Nephron (organoid): ENCODE results near the gene CEP170B.

Experiments
- H3K27ac Mint-ChIP-seq, 3 experiments: 2 replicates each; pipeline ENCODE4 v1.8.0; 2020; ENCODE audit warnings: mixed read lengths in 3 of 3, mild to moderate bottlenecking in 2 of 3, moderate library complexity in 1 of 3
- H3K27me3 Mint-ChIP-seq: 2 replicates; pipeline ENCODE4 v1.8.0; 2021; ENCODE audit warnings: low read depth, mild to moderate bottlenecking, moderate library complexity, mixed read lengths
- H3K36me3 Mint-ChIP-seq: 2 replicates; pipeline ENCODE4 v1.8.0; 2020; ENCODE audit warnings: low read depth, mixed read lengths
- H3K4me1 Mint-ChIP-seq: 2 replicates; pipeline ENCODE4 v1.8.0; 2020; ENCODE audit warnings: mixed read lengths
- H3K4me3 Mint-ChIP-seq, 3 experiments: 2 replicates each; pipeline ENCODE4 v1.8.0; 2020; ENCODE audit warnings: mild to moderate bottlenecking in 3 of 3, mixed read lengths in 3 of 3, moderate library complexity in 2 of 3
- H3K9me3 Mint-ChIP-seq: 2 replicates; pipeline ENCODE4 v1.8.0; 2020; ENCODE audit warnings: mixed read lengths
- TF ChIP-seq, protein P1 (sequence below), 3 experiments: fragments of 200-600 bp; sonication (generic); IDR thresholded peaks; one replicate each; pipeline ENCODE4 v1.5.0; 2021; ENCODE audit warnings: antibody characterized with exemption in 3 of 3; ENCODE audit not compliant: unreplicated experiment in 3 of 3

Gene CEP170B

DNA sequence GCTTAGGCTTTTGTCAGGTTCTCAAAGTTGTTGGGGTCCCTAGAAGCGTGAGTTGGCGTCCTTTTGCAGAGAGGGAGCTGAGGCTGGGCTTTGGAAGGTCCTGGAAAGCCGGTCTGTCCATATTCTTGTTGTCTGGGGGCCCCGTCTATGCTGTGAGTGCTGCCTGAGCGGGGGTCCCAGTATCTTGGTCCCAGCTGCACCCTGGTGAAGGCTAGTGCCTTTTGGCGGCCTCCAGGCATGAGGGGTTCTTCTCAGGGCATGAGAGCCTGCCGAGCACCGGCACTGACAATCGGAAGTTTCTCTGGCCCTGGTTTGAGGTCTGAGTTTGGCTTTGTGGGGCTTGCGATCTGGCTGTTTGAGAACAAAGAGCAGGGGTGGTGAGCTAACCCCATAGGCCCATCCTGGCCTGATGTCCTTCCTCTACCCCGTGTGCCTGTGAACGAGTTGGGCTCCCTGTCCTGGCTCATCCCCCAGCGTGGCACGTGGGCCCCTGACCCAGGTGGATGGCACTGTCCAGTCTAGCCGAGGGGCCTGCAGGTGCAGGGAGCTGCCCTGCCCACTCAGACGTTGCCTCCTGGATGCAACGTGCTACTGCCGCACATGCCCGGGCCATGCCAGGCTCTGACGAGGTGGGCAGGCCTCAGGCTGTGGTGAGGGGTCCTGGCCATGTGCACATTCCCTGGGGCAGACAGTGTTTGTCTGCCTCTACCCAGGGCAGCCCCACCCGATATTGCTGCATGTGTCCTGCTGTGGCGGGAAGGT is 3.9 kb downstream of the CEP170B start:
- H3K27me3 Mint-ChIP-seq, result peaks cover 37% of the 10 kb centered on the region
- H3K4me1 Mint-ChIP-seq, result peaks cover 23% of the 10 kb centered on the region
- no peak overlapping the region for H3K27ac Mint-ChIP-seq
- TF ChIP-seq, protein P1, sequence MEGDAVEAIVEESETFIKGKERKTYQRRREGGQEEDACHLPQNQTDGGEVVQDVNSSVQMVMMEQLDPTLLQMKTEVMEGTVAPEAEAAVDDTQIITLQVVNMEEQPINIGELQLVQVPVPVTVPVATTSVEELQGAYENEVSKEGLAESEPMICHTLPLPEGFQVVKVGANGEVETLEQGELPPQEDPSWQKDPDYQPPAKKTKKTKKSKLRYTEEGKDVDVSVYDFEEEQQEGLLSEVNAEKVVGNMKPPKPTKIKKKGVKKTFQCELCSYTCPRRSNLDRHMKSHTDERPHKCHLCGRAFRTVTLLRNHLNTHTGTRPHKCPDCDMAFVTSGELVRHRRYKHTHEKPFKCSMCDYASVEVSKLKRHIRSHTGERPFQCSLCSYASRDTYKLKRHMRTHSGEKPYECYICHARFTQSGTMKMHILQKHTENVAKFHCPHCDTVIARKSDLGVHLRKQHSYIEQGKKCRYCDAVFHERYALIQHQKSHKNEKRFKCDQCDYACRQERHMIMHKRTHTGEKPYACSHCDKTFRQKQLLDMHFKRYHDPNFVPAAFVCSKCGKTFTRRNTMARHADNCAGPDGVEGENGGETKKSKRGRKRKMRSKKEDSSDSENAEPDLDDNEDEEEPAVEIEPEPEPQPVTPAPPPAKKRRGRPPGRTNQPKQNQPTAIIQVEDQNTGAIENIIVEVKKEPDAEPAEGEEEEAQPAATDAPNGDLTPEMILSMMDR (IDR thresholded peaks at IDR 0.05; ENCODE audit: unreplicated experiment in 3 of 3), result no peak
- no peaks in the 10 kb centered on the region for H3K9me3 Mint-ChIP-seq
- no peak overlapping the region for H3K4me3 Mint-ChIP-seq
- H3K36me3 Mint-ChIP-seq, result no peaks in the 10 kb centered on the region

DNA sequence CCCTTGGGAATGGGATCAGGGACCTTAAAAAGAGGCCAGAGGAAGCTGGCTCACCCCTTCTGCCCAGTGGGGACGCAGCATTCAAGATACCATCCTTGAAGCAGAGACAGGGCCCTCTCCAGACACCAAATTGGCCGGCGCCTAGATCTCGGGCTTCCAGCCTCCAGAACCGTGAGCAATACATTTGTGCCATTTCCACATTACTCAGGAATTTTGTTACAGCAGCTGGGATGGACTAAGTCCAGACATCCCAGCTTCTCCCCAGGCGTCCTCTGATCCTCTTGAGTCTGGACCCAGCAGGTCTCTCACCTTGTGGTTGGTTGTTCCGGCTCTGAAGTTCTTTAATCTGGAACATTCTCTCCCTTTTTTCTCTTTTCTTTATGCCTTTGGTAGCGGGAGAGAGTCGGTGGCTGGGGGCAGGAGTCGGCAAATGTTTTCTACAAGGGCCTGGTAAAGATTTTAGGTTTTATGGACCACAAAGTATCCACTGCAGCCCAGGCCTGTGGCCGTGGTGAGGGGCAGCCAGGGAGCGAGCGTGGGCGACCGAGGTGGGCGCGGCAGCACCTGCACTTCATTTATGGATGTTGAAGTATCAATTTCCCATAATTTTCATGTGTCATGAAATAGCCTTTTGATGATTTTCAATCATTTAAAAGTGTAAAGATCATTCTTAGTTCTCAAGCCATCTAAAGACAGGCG is 4.8 kb downstream of the CEP170B start:
- TF ChIP-seq, protein P1 (IDR thresholded peaks at IDR 0.05; ENCODE audit: unreplicated experiment in 3 of 3), result no peak
- Mint-ChIP-seq H3K27me3 (peaks cover 37% of the 10 kb centered on the region), H3K27ac (no peak overlapping the region), H3K4me1 (peaks cover 23% of the 10 kb centered on the region), H3K4me3 (peak overlapping the region in 2 of 3 experiments; percentile 34 to 42), H3K36me3 (no peaks in the 10 kb centered on the region), H3K9me3 (no peaks in the 10 kb centered on the region)

DNA sequence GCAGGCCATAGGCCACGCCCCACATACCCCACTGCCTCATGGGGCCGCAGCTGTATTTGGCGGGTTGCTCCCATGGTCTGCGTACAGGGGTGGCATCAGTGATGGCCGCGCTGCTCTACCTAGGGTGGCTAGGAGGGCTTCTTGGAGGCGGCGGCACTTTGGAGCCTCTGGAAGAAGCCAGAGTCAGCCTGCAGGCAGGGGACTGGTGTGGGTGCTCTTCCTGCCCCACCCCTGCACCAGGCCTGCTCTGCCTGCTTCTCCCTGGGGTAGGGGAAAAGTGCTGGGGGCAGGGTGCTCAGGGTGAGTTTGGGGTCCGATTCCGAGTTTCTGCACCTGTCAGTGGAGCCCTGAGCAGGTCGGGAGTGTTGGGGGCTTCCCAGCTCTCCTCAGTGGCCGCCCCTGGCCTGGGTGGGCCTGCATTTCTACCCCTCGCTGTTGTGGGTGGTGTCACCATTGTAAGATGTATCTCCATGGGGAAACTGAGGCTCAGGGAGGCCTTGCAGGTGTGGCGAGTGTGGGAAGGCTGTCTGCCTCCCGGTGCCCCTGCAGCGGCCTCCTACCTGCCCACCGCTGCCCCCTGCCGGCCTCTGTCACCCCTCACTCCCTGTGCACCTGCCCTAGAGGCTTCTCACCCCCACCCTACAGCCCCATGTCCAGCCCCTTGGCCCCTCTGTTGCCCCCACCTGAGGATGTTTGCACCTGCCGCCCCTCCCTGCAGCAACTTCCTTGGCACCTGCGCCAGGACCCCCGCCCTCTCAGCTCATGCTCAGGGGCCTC is 5.5 kb downstream of the CEP170B start:
- TF ChIP-seq, protein P1 (IDR thresholded peaks at IDR 0.05; ENCODE audit: unreplicated experiment in 3 of 3), result peak in 2 of 3 experiments; percentile 18 to 34
- no peaks in the 10 kb centered on the region for H3K36me3 Mint-ChIP-seq
- no peaks in the 10 kb centered on the region for H3K9me3 Mint-ChIP-seq
- no peak overlapping the region for H3K4me3 Mint-ChIP-seq
- H3K4me1 Mint-ChIP-seq, result peaks cover 23% of the 10 kb centered on the region
- no peak overlapping the region for H3K27ac Mint-ChIP-seq
- H3K27me3 Mint-ChIP-seq, result peaks cover 37% of the 10 kb centered on the region

DNA sequence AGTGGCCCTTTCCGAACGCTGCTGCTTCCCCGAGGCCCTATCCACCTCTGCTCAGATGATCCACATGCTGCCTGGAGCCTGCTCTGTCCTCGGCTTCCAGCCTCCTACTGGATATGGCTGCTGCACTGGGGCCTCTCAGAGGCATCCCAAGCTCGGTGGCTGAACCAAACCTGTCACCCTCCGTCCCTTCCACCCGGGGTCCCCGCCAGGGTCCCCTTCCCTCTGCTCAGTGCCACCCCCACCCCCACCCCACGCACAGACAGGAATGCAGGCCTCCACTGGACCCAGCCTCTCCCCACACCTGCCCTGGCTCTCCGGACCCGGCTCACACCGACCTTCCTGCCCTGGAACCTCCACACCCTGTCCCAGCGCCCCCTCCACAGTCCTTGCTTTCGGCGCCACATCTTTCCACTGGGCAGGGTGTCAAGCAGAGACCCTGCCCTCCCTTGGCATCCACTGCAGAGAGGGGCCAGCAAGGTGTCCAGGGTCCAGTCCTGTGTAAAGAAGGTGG is 6.1 kb downstream of the CEP170B start:
- H3K4me3 Mint-ChIP-seq, result no peak overlapping the region
- TF ChIP-seq, protein P1 (IDR thresholded peaks at IDR 0.05; ENCODE audit: unreplicated experiment in 3 of 3), result no peak

GRCh38 chr14:104871656-104872468 is 6.8 kb downstream of the CEP170B start:
- Mint-ChIP-seq H3K27ac (peak overlapping the region in 2 of 3 experiments; percentile 22 to 50), H3K4me1 (peaks cover 21% of the 10 kb centered on the region), H3K9me3 (no peaks in the 10 kb centered on the region), H3K4me3 (no peak overlapping the region), H3K27me3 (peaks cover 25% of the 10 kb centered on the region), H3K36me3 (no peaks in the 10 kb centered on the region)
- TF ChIP-seq, protein P1 (IDR thresholded peaks at IDR 0.05; ENCODE audit: unreplicated experiment in 3 of 3), result no peak

More for the DNA sequence above, 6.1 kb downstream of the CEP170B start:
- no peak overlapping the region for H3K27ac Mint-ChIP-seq
- peaks cover 32% of the 10 kb centered on the region for H3K27me3 Mint-ChIP-seq
- H3K9me3 Mint-ChIP-seq, result no peaks in the 10 kb centered on the region
- peaks cover 23% of the 10 kb centered on the region for H3K4me1 Mint-ChIP-seq
- H3K36me3 Mint-ChIP-seq, result no peaks in the 10 kb centered on the region
